GM23248 (cell line): ENCODE measurements around the gene ACTG1.

ENCODE experiments used
- EZH2 ChIP-seq: fragments of 200-600 bp; sonication (generic); IDR thresholded peaks from 2 replicates; pipeline ENCODE4 v1.6.1; 2018; ENCODE audit warnings: antibody characterized with exemption, mild to moderate bottlenecking; ENCODE audit not compliant: insufficient read depth, poor library complexity, severe bottlenecking
- EZH2phosphoT487 ChIP-seq: fragments of 200-600 bp; sonication (generic); IDR thresholded peaks from 2 replicates; pipeline ENCODE4 v1.6.1; 2018; ENCODE audit warnings: antibody characterized with exemption, moderate library complexity, mild to moderate bottlenecking, low read depth; ENCODE audit not compliant: insufficient read depth

DNA sequence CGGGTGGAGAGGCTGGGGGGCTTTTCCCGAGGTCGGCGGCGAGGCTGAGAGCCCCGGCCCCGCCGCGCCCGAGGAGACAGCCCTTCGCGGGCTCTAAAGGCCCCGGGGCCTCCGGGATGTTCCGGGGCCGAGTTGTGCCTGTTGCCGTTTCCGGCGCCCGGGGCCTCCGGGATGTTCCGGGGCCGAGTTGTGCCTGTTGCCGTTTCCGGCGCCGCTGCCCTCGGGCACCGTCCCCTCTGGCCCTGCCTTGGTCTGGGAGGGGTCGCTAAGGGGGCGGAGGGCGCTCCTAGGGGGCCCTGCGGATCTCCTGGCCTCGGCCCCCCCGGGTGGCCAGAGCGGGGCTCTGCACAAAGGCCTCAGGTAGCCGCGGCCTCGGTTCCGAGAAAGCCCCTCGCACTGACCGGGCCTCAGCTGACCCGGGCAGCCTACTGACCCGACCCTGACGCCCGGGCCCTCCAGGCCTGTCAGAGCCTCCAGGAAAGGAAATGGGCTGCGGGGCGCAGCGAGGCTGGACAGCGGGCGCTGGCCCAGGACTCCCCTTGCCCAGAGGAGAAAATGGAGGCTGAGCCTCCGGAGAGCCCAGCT lies 24.2 kb downstream of the ACTG1 start:
- TF ChIP-seq EZH2 (no peak), EZH2phosphoT487 (no peak)
